ENCODE results near the gene DMD.

- TF ChIP-seq CTCF (IDR thresholded peaks at IDR 0.05) (no peak), POLR2A (IDR thresholded peaks at IDR 0.05) (no peak)
Measured at GRCh38 chrX:31679861-31680260, 1531.5 kb downstream of the DMD start.
